ENCODE measurements around the gene PLA2G4E. TPM values are rescaled to one million over a fixed set of nuclear protein-coding genes. Genes with fewer than 3 reads are reported as not detected.

Gene PLA2G4E
- total RNA-seq, 1 donor from 2014 or later = not detected

DNA sequence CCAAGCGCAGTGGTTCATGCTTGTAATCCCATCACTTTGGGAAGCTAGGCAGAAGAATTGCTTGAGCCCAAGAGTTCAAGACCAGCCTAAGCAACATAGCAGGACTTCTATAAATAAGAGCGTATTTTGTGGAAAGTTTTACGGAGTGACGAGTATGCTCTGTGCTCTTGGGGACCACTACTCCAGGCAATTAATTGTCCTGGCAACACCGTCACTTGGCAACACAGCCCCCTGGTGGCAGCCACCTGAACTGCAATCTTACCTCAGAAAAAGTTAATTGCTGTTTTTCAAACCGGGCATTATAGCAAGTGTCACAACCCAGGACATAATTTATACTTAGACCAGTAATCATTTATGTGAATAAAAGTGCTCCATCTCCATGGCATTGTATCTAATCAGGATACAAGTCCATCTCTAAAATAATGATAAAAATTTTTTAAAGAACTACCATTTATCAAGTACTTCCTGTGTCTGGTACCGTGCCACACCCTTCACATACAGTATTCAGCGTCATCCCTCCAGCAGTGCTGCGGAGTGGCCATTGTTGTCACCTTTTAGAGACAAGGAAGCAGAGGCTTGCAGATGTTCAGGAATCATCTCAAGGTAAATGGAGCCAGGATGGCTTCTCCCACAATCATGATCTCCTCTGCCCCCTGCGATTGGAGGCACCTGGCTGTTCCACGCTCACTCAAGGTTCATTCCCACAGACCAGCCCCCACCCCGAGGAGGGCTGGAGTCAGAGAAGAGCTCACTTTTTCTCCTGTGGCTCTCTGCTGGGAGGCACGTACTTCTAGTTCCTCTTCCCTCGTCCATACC, 39.0 kb upstream of the PLA2G4E start:
- Mint-ChIP-seq H3K4me1 (peaks cover 13% of the 10 kb centered on the region), H3K9me3 (no peaks in the 10 kb centered on the region), H3K27ac (no peak overlapping the region), H3K27me3 (peaks cover 37% of the 10 kb centered on the region), H3K4me3 (no peak overlapping the region), H3K36me3 (ENCODE audit: low read depth) (no peaks in the 10 kb centered on the region)
- CTCF ChIA-PET = interaction anchor here (0.9 to 3.8 kb wide), 5 partner anchors 31 to 75 kb away, joined by 3 to 46 read pairs (median 4); no protein-coding TSS in a partner anchor
- POLR2A ChIA-PET = no interaction called here
- intact Hi-C loops (cut with micrococcal nuclease) = loop anchor here (1.0 to 10.0 kb wide), 5 partner anchors 71 to 415 kb away; no protein-coding TSS in a partner anchor
- ATAC-seq (ENCODE audit: low read depth) = peak; percentile 73
- DNase-seq = peak; percentile 63
- TF ChIP-seq CTCF (IDR thresholded peaks at IDR 0.05) = peak; percentile 89

DNA sequence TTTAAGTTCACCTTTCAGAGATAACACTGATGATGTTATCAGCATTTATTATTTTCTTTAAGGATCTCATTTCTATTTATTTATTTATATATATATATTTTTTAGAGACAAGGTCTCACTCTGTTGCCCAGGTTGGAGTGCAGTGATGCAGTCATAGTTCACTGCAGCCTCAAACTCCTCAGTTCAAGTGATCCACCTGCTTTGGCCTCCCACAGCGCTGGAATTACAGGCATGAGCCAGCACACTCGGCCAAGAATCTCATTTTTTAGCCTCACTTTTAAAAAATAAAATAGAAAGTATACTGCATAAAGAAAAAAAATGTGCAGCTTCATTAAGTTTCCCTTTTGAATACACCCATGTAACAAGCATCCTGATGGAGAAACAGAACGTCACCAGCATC, 37.9 kb upstream of the PLA2G4E start:
- Mint-ChIP-seq H3K27me3 (peaks cover 32% of the 10 kb centered on the region), H3K36me3 (ENCODE audit: low read depth) (no peaks in the 10 kb centered on the region), H3K4me3 (no peak overlapping the region), H3K9me3 (no peaks in the 10 kb centered on the region), H3K4me1 (peaks cover 13% of the 10 kb centered on the region), H3K27ac (no peak overlapping the region)
- ATAC-seq (ENCODE audit: low read depth) (no peak), DNase-seq (no peak)
- intact Hi-C loops (cut with micrococcal nuclease) = loop anchor here (1.0 to 10.0 kb wide), 5 partner anchors 69 to 416 kb away; no protein-coding TSS in a partner anchor
- ChIA-PET CTCF (interaction anchor here (3.8 kb wide), 1 partner anchor 69 kb away, joined by 46 read pairs; no protein-coding TSS in a partner anchor), POLR2A (no interaction called here)
- no peak for TF ChIP-seq CTCF (IDR thresholded peaks at IDR 0.05)

DNA sequence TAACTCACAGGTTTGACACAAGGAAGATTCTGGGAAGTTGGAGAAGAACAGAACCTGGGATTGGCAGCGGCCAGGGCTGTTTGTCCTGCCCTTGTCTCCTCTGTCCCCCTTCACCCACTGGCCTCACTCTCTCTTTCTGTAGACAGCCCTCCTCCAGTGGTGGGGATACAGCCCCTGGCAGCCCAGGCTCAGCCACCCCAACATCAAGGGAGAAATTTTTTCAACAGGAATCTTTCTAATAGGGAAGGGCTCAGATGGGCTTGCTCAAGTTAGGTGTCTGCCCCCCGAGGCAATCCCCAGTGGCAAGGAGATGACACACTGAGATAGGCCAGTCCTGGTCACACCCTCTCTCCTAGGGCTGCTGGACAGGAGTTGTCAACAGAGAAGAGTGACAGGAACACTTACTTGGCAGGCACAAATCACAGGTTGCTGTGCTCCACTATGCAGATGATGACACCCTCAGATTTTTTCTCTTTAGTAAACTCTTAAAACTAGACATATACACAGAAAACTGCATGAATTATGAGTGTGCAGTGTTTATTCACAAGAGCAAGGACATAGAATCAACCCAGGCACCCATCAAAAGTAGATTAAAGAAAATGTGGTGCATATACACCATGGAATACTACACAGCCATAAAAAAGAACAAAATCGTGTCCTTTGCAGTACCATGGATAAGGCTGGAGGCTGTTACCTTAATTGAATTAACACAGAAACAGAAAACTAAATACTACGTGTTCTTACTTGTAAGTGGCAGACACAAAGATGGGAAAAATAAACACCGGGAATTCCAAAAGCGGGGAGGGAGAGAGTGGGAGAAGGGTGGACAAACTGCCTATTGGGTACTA, 37.2 kb upstream of the PLA2G4E start:
- H3K4me1 Mint-ChIP-seq = peaks cover 13% of the 10 kb centered on the region
- CTCF ChIA-PET = interaction anchor here (0.9 to 5.2 kb wide), 6 partner anchors 68 to 121 kb away, joined by 3 to 63 read pairs (median 3); partner anchors contain the start of gene EHD4
- no peak overlapping the region for H3K27ac Mint-ChIP-seq
- intact Hi-C loops (cut with micrococcal nuclease) = loop anchor here (2.0 to 10.0 kb wide), 4 partner anchors 23 to 417 kb away; no protein-coding TSS in a partner anchor
- DNase-seq = no peak
- no peaks in the 10 kb centered on the region for H3K9me3 Mint-ChIP-seq
- no peak for ATAC-seq (ENCODE audit: low read depth)
- H3K36me3 Mint-ChIP-seq (ENCODE audit: low read depth) = no peaks in the 10 kb centered on the region
- H3K4me3 Mint-ChIP-seq = no peak overlapping the region
- POLR2A ChIA-PET = no interaction called here
- H3K27me3 Mint-ChIP-seq = peaks cover 35% of the 10 kb centered on the region
- no peak for TF ChIP-seq CTCF (IDR thresholded peaks at IDR 0.05)

DNA sequence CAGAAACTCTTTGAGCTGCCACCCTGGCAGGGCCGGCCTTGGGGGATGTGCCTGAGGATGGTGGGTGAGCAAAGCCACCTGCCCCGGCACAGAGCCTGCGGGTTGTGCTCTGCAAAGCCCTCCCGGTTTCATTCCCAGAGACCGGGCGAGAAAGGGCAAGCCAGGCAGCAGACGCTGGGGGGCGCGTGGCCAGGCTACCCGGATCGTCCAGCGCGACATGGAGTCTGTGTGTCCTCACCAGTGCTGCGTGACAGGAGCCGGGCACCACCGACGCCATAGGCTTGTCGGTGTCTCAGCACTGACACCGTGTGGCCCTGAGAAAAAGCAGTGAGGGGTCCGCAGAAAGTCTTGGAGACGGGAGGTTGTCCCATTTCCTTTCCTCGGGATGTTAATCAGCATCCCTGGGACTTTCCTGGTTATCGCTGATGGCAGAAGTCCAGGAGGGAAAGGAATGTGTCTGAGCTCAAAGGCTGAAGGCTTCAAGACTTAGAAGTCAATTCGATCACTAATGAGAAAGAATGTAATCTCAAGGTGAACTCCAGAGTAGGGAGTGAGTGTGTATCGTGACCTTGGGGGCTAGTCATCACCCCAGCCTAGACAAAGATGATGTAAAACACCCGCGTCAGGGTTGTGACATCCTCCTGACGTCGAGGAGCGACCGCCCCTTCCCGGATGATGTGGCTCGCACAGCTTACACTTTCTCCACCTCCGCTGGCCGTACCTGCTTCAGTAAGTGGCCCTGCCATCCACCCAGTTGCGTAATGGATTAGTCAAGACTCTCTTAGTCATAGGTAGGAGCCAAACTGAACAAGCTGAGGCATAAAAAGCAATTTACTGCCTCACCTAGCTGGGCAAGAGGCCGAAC, 36.3 kb upstream of the PLA2G4E start:
- Mint-ChIP-seq H3K4me3 (peak overlapping the region; percentile 45), H3K27ac (no peak overlapping the region), H3K9me3 (no peaks in the 10 kb centered on the region), H3K4me1 (peaks cover 13% of the 10 kb centered on the region), H3K27me3 (peaks cover 32% of the 10 kb centered on the region), H3K36me3 (ENCODE audit: low read depth) (no peaks in the 10 kb centered on the region)
- no peak for TF ChIP-seq CTCF (IDR thresholded peaks at IDR 0.05)
- CTCF ChIA-PET = interaction anchor here (0.9 to 5.2 kb wide), 7 partner anchors 64 to 285 kb away, joined by 3 to 63 read pairs (median 3); partner anchors contain the start of gene EHD4
- DNase-seq (no peak), ATAC-seq (ENCODE audit: low read depth) (peak; percentile 80)
- POLR2A ChIA-PET = no interaction called here
- intact Hi-C loops (cut with micrococcal nuclease) = loop anchor here (2.0 to 10.0 kb wide), 4 partner anchors 22 to 418 kb away; no protein-coding TSS in a partner anchor
